SK-N-MC (cell line): Measurements from ENCODE around the gene SOWAHA.

Source experiments
- EZH2 ChIP-seq: fragments of 200-600 bp; sonication (generic); IDR thresholded peaks from one replicate; pipeline ENCODE4 v1.6.1; 2017; ENCODE audit warnings: antibody characterized with exemption
- POLR2AphosphoS5 ChIP-seq: IDR thresholded peaks from 2 replicates; pipeline ENCODE4 v1.6.1; 2012; ENCODE audit warnings: mild to moderate bottlenecking, low read depth, low read length, borderline replicate concordance

GRCh38 chr5:132797651-132798050, 15.5 kb upstream of the SOWAHA start:
- TF ChIP-seq POLR2AphosphoS5 = no peak
- TF ChIP-seq EZH2 = no peak
